DMS114 treated with DMSO at 0.1 percent for 48 hours (cell line): ENCODE data around the gene KLHL29.

Experiments used
- DNase-seq: peaks from one replicate; lab custom pipeline; 2025; ENCODE audit not compliant: unreplicated experiment; lab: John Stamatoyannopoulos, UW

KLHL29 gene

DNA sequence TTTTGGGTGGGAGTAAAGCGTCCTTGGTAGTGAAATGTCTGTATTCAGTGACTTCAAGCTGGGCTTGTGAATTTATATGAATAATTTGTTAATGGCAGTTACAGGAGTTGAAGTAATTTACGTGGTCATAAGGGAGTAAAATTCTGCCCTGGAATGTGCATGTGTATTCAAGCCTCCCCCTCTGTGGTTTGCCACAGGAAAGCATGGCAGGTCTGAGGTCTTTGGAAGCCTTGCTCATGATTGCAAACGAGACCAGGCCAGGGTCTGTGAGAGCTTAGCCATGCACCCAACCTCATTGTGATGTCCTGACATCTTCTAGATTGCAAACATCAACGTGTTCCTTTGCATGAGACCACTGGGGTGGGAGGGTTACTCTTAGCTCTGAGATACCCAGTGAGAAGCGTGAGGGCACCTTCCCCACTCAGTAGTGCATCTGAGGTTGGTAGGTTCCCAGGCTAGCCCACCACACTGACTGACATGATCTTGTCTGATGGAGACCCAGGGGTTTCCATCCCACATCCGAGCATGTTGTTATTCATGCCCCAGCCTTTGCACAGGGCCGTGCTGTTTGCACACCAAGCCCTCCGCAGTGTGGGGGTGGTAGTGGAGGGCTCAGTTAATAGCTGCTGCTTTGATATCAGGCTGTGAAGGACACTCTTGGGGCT, 216.5 kb downstream of the KLHL29 start:
- DNase-seq, result no peak

DNA sequence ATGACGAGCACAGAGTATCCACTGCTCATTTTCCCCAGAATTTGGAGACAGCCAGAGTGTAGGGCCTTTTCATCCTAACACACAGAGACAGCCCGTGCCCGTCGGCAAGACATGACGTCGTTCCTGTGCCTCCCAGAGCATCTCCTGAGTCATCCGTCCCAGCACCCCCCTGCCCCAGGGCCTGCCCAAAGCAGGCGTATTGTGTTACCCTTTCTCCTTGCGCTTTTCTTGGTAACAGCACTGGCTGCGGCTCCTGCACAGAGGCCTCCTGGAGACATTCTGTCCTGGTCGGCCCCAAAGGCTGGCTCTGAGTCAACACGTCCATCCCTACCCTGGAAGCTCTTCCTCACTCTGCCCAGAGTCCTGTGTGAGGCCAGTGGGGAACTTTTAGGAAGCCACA, 217.1 kb downstream of the KLHL29 start:
- no peak for DNase-seq

DNA sequence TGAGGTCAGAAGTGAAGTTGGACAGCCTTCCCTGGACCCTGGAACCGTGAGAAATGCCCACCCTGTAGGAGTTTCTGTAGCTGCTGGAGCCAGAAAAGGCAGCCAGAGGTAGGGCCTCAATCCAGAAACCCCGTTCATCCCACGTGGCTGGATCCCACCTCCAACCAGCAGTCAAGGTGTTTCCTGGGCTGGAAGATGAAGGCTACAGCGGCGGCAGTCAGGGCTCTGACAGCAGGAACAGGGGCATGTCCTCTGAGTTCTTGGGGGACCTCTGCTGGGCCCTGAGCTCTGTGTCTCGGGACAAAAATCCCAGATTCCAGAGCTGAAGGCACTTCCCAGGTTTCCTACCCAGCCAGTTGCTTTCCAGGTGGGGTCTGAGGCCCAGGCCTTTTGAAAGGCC, 218.2 kb downstream of the KLHL29 start:
- no peak for DNase-seq

DNA sequence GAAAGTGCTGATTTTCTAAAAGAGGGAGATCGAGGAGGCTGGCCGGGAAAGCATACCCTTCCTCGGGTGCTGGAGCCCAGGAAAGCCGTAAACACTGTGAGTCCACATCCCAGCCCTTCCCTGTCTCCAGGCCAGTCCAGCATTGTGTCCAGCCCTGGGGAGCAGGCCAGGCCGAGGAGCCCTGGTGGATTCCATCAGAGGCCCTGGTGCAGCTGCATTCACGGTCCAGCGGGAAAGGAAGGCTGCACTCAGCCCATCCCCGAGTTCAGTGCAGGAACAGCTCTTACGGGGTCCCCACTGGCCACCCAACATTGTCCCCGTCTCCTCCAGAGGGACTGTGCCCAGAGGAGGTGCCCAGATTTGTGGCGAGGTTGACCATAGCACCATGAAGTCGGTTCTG, 218.6 kb downstream of the KLHL29 start:
- no peak for DNase-seq

DNA sequence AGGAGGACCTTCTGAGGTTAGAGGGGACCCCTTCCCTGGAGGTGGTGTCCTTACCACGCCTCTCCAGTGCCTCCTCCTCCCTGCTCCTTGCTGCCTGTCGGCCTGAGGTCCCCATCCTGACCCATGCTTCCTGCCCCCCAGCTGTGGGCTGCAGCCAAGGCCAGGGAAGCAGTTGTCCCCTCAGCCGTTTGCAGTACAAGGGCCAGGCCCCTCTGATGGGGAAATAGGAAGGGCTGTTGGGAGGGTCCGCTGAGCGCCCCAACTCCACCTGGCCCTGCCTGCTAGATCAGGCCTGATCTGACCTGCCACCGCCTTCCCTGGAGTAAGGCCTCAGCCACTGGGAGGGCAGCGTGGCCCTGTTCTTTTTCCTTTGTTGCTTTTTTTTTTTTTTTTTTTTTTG, 219.8 kb downstream of the KLHL29 start:
- DNase-seq, result no peak

DNA sequence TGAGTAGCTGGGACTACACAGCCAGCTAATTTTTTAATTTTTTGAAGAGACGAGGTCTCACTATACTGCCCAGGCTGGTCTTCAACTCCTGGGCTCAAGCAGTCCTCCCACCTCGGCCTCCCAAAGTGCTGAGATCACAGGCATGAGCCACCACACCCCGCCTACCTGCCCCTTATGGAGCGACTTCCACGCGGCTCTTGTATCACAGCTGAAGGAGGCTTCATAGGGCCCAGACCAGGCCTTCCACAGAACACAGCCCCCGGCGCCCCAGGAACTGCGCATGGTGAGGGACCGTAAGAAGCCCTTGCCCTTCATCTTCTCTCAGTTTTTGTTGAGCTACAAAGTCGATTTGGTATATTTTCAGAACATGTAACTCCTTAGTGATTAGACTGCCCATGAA, 220.3 kb downstream of the KLHL29 start:
- DNase-seq, result no peak

DNA sequence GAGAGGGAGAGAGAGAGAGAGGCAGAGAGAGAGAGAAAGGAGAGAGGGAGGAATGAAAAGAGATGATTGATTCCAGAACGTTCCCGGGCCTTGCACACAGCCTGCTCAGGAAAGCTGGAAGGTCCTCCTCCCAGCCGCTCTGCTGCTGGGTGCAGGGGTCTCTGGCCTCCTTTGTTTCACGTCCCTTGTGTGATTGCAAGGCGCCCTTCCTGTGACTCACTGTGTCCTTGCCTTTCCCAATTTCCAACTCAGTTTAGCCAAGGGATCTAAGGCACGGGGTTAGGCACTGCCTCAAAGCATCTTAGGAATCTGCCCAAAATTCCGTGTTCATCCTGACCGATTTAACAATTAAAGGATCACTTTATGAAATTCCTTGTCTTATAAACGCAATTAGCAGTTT, 221.2 kb downstream of the KLHL29 start:
- no peak for DNase-seq

DNA sequence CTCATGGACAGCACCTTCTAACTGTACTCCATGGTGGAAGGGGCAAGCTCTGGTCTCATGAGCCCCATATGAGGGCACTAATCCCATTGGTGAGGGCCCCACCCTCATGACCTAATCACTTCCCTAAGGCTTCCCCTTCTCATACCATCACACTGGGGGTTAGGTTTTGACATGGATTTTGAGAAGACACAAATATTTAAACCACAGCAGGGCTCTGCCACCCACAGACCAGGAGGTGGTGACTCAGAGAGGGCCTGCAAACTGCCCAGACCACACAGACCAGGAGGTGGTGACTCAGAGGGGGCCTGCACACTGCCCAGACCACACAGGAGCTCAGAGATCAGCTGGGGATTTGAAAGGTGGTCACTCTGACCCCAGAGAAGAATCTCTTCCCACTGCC, 222.0 kb downstream of the KLHL29 start:
- no peak for DNase-seq

DNA sequence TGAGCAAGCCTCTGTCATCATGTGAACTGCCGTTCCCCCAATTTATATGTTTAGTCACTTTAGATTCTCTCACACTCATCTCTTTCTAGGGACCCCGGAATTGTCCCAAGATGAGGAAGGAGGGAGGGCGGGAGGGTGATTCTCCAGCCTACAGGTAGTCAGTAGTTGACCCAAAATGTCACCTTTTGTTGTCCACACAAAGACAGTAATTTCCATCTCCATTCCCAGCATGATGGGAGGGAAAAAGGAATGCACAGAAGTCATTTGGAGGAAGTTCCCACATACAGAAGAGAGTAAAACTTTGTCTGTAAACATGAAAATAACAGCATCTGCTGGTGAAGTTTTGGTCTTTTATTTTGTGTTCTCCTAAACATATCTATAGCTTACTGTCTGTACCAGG, 222.9 kb downstream of the KLHL29 start:
- no peak for DNase-seq

DNA sequence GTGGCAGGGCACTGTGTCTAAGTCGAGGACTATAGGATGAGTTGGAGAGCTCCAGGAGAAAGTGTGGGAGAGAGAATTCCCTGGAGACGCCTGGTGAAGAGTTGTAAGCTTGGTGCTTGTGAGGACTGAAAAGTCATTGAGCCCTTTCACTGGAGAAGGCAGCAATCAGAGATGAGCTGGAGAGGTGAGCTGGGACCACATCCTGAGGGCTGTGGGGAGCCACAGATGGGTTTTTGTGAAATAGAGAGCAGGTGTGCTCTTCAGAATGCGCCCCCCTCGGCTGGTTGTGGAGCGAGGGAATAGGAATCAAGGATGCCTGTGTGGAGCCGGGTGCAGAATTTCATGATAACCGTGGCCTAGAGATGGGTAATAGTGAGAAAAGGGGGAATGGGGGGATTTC, 224.3 kb downstream of the KLHL29 start:
- DNase-seq, result no peak

DNA sequence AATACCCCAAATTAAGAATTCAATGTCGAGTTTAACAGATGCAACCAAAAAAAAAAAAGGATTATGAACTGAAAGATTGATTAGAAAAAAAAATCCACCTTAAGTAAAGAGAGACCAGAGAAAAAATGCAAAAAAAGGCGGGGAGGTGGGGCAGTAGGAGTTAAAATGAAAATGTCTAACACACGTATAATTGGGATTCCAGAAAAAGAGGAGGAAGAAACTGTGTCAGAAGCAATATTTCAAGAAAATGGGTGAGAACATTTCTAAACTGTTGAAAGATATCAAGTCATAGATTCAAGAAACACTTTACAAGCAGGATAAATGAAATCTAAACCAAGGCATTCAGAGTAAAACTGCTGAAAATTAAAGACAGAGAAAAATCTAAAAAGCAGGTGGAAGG, 226.9 kb downstream of the KLHL29 start:
- DNase-seq, result no peak

DNA sequence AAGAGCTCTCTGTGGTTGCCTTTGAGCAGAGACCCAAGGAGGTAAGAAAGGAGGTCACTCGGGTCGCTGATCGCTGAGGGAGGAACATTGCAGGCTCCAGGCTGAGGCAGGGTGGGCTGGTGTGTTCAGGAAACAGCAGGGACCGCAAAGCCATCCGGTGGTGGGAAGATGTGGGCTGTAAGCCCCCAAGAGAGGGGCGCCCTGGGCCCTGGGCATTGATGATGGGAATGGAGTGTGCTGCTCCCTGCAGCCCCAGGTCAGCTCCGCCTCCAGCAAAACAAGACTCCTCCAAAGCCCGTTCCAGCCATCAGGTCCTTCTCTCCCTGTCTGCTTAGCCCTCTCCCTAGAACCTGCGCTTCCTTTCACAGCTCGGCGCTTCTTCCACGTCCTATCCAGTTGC, 229.7 kb downstream of the KLHL29 start:
- DNase-seq, result no peak

DNA sequence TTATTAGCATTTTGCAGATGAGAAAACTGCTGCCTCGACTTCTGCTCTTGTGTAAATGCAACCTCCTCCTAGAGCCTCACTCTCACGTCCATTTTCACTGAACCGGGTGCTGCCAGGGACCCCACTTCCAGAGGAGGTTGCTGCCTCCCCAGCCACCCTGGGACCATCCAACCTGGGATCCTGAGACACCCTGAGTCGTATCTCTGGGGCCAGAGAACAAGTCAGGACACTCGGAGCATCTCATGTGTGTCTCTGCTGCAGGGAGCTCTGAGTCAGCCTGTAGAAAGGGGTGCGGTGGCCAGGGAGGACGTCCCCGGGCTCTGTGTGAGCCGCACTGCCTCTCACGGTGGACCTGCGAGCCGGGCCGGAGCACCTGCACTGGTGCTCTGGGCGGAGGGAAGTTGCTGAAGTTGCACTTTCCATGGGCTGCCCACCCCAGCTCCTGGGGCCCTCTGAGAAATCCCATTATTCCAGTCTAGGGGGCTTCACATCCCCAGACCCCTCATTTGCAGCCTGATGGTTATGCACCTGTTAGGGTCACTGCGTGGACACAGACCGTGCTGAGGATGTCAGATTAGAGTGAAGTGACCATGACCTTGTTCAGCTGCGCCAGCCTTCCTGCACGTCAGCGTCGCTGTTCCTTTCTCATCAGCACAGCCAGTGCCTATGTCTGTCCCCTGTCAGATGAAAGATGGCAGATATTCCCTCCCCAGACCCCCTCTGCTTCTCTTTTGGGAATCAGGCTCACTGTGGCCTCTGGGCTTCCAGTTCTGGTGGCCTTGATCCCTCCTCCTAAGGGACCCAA, 230.4 kb downstream of the KLHL29 start:
- DNase-seq, result no peak

DNA sequence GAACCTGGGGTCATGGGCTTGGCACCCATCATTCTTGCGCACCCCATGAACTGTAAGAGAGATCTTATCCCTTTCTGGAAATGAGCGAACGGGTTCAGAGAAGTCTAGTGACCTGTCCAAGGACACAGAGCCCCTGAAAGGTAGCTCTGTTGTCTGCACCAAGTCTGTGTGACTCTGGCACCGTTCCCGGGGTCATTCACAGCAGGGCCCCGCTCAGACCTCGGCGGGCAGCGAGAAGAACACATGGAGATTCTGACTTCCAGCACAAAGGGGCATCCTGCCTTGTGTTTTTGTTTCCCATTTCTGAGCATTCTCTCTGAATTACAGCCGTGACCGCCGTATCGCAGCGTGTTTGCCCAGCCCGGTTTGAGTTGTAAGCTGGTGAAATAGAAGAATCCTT, 231.7 kb downstream of the KLHL29 start:
- DNase-seq, result no peak

DNA sequence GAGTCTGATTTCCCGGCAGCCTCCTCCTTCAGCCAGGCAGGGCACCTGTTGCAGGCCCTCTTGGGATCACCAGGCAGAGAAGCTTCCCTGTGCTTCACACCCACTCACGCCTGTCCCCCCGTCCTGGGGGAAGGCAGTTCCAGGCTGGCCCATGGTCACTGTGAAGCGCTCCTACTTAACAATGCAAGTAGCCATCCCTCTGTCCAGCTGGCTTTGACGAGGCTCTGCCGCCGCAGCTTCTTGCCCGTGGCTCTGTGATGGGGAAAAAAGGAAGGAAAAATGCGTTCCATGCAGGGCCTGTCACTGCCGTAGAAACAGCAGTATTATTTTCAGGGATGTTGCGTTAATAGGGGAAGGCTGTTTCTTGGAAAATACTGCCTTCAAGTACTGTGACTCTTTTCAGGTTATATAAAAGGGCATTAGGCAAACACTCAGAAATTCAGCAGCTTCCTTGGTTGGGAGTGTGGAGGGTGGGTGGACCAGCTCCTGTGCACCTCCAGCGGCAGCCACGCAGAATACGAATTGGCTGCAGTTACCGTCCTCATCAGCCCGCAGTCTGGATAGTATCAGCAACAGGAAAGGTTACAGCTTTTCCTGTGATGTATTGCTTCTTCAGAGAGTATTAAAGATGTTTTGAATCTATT, 232.3 kb downstream of the KLHL29 start:
- DNase-seq, result no peak

DNA sequence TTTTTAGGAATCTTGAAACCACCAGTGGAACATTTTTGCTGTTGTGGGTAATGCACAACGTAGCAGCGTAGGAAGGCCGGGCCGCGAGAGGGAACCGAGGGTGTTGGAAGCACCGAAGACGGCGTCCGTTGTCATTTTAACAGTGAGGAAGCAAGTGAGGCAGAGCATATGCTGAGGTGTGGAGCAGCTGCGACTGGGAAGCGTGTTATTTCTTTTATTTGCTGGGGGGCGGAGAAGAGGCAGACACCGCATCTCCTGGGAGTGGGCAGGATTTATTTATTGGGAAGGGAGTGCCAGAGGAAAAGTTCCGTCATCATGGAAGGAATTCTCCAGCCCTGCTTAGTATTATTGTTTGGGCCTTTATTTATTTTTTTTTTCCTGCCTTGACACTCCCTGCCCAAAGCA, 232.8 kb downstream of the KLHL29 start:
- DNase-seq, result no peak

DNA sequence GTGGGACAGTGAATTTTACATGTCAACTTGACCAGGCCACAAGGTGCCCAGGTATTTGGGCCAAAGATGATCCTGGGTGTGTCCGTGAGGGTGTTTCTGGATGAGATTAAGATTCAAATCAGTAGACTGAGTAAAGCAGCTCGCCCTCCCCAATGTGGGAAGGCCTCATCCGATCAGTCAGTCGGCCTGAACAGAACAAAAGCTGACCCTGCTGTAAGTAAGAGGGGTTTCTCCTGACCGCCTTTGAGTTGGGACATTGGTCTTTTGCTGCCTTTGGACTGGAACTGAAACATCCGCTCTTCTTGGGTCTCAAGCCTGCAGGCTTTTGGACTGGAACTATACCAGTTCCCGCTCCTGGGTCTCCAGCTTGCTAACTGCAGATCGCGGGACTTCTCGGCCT, 233.3 kb downstream of the KLHL29 start:
- DNase-seq, result no peak

DNA sequence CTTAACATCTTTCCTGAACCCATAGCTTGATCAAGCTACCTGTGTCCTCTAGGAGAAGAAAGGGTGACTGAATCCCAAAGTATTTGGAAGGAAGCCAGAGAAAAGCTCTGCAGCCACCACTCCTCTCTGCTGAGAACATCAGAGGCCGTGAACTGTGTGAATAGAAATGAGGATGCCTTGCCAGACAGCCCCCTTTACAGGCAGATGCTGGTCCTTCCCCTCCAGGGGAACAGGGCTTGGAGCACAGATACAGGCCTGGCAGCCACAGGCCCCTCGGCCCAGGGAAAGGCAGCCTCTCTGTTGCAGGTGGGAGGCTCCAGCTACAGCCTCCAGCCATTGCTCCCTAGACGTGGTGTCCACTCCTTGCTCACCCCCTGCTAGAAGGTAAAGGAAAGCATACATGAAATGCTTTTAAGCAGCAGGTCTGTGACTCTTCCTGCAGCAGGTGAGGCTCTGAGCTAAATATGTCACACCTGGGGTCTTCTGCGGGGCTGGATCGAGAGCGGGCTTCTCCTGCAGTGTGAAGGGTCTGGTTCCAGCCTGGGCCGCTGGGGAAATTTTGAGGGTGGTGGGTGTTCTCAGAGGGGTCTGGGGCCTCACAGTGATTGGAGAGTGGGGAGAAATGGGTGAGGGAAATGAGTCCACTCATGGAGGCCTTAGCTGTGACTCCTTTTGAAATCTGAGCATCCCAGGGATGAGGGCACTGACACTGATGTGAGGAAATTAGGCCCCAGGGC, 234.0 kb downstream of the KLHL29 start:
- no peak for DNase-seq

DNA sequence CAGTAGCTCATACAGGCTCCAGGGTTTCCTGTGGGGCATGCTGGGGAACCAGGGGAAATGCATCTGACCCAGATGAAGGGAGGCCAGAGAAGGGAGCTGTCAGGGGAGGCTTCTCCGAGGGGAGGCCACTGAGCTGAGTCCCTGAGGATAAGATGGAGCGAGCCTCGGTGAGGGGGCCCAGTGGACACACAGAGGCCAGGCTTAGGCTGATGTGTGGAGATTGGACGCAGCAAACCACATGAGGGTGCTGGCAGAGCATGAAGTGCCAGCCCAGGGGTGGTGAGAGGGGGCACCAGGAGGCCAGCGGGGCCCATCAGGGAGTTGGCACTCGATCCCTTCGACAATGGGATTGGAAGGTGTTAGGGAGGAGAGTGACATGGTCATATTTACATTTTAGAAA, 235.0 kb downstream of the KLHL29 start:
- no peak for DNase-seq

DNA sequence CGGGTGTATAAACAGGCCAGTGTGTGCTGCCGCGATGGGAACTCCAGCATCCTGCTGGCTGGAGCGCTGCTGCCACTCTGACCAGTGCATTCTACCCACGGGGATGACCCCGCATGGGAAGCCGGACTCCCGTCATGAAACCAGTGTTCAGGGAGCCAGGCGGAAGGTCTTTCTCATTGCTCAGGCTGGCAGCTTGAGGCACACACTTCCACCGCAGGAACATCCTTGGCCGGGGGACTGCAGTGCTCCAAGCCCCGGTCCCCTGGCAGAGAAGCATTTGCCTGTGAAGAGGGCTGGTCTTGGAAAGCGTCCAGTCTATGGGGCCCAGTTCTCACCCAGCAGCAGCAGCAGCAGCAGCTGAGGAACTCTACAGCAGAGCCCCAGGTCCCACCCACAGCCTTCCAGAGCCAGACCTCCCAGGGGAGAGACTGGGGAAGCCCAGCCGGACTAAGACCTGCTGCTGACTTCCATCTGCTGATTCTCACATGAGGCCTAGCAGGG, 235.9 kb downstream of the KLHL29 start:
- DNase-seq, result no peak

DNA sequence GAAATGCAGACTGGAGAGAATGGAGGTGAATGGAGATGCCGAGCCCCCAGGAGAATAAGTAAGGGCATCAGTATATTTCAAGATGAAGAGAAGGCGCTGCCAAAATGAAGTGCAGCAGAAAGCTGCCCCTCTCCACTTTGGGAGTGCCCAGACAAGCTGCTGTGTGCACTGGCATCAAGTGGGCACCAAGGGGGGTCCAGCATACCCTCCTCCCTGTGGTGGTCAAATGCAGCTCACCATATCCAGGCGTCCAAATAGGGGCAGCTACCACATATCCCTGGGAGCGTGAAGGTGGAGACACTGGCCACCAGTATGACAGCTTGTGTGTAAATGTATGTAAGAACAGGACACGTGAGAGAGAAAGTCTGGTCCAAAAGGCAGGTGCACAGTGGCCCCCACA, 236.6 kb downstream of the KLHL29 start:
- no peak for DNase-seq
